HG02678 (cell line): Measurements from ENCODE around the gene SLC23A3.
A peak's percentile ranks its signal among the peaks of the same experiment; 100 is the strongest.
"Not testable (repeated sequence)": the region's sequence is repeated elsewhere in the genome, so short reads cannot be mapped to it uniquely, and the experiment has no call there.

ENCODE experiments used
- ATAC-seq: cut with Tn5 transposase; IDR thresholded peaks from one replicate; pipeline ENCODE4 v1.9.1; 2021; ENCODE audit warnings: mild to moderate bottlenecking, moderate library complexity; ENCODE audit not compliant: unreplicated experiment

The SLC23A3 gene

GRCh38 chr2:219205981-219206327, 36.1 kb upstream of the SLC23A3 start:
- ATAC-seq = no peak

GRCh38 chr2:219205165-219205538, 35.3 kb upstream of the SLC23A3 start:
- ATAC-seq = no peak

- ATAC-seq = no peak
Observed at GRCh38 chr2:219204425-219205164, 34.8 kb upstream of the SLC23A3 start.

- ATAC-seq = not testable (repeated sequence)
Observed at GRCh38 chr2:219201331-219201730, 31.5 kb upstream of the SLC23A3 start.

- ATAC-seq = not testable (repeated sequence)
Observed at GRCh38 chr2:219200502-219201326, 30.9 kb upstream of the SLC23A3 start.

- no peak for ATAC-seq
Observed at GRCh38 chr2:219199470-219200211, 29.8 kb upstream of the SLC23A3 start.

GRCh38 chr2:219198974-219199373, 29.1 kb upstream of the SLC23A3 start:
- ATAC-seq = no peak

GRCh38 chr2:219197388-219197787, 27.6 kb upstream of the SLC23A3 start:
- ATAC-seq = no peak

- no peak for ATAC-seq
Observed at GRCh38 chr2:219186754-219187456, 17.1 kb upstream of the SLC23A3 start.

GRCh38 chr2:219184121-219184520, 14.3 kb upstream of the SLC23A3 start:
- ATAC-seq = no peak

- no peak for ATAC-seq
Observed at GRCh38 chr2:219183151-219183772, 13.4 kb upstream of the SLC23A3 start.

GRCh38 chr2:219182331-219183150, 12.7 kb upstream of the SLC23A3 start:
- ATAC-seq = no peak

GRCh38 chr2:219181531-219181930, 11.7 kb upstream of the SLC23A3 start:
- no peak for ATAC-seq

GRCh38 chr2:219180961-219181360, 11.1 kb upstream of the SLC23A3 start:
- ATAC-seq = no peak

GRCh38 chr2:219179601-219180465, 10.0 kb upstream of the SLC23A3 start:
- no peak for ATAC-seq

- ATAC-seq = peak; percentile 10
Observed at GRCh38 chr2:219178377-219179175, 8.7 kb upstream of the SLC23A3 start.

- peak; percentile 43 for ATAC-seq
Observed at GRCh38 chr2:219177552-219178376, 7.9 kb upstream of the SLC23A3 start, which contains the start of gene RETREG2. Gene RETREG2, plus strand, starts transcription at chr2:219178275. Its CDS starts 78 bp downstream, at chr2:219178353.
